Caco-2 (cell line): ENCODE results near the gene MACO1. TPM values are rescaled to one million over a fixed set of nuclear protein-coding genes. Genes with fewer than 3 reads are reported as not detected.

Experiments
- BruUV-seq: library from RNA; stranded (reverse); fragments of 400-500 nt; replicated peaks from 2 replicates; lab custom pipeline; 2021; lab: Mats Ljungman, UMichigan
- CTCF ChIA-PET: fragments of 300-600 bp; sonication (Branson Sonifier 250); formaldehyde crosslinking; loops from one replicate; lab custom pipeline; 2022; ENCODE audit warnings: antibody characterized with exemption; lab: Charles Lee
- POLR2A ChIA-PET: fragments of 300-600 bp; sonication (Branson Sonifier 250); formaldehyde crosslinking; loops from one replicate; lab custom pipeline; 2022; ENCODE audit warnings: antibody characterized with exemption; lab: Charles Lee
- DNase-seq, 2 experiments: peaks; one replicate each; pipeline versions ENCODE4 v3.0.0 to v3.0.0-alpha.2; 2020 to 2022
- H3K27me3 ChIP-seq: replicated peaks from 2 replicates; pipeline ENCODE4 v1.6.0; 2011; ENCODE audit warnings: low read length; ENCODE audit not compliant: control insufficient read depth, insufficient read depth
- H3K36me3 ChIP-seq: 2 replicates; pipeline ENCODE4 v1.5.1; 2011; ENCODE audit warnings: low read length; ENCODE audit not compliant: control insufficient read depth, insufficient read depth
- H3K4me1 ChIP-seq: fragments of 250-450 bp; sonication (Bioruptor Pico); 2 replicates; pipeline ENCODE4 v1.5.1; 2020; ENCODE audit warnings: mild to moderate bottlenecking
- H3K4me3 ChIP-seq: 2 replicates; pipeline ENCODE4 v1.5.1; 2011; ENCODE audit warnings: low read depth, mild to moderate bottlenecking, control low read depth, low read length
- H3K9me3 ChIP-seq: fragments of 250-450 bp; sonication (Bioruptor Pico); 2 replicates; pipeline ENCODE4 v1.5.1; 2020; ENCODE audit warnings: mild to moderate bottlenecking, moderate library complexity
- H3K27ac Mint-ChIP-seq: one replicate; pipeline ENCODE4 v1.8.0; 2022; ENCODE audit warnings: mixed read lengths; ENCODE audit not compliant: unreplicated experiment
- H3K27me3 Mint-ChIP-seq: one replicate; pipeline ENCODE4 v1.8.0; 2022; ENCODE audit warnings: mixed read lengths; ENCODE audit not compliant: insufficient read depth, unreplicated experiment
- H3K36me3 Mint-ChIP-seq: one replicate; pipeline ENCODE4 v1.8.0; 2022; ENCODE audit warnings: mild to moderate bottlenecking, mixed read lengths; ENCODE audit not compliant: insufficient read depth, unreplicated experiment
- H3K4me1 Mint-ChIP-seq: one replicate; pipeline ENCODE4 v1.8.0; 2022; ENCODE audit warnings: low read depth, mixed read lengths; ENCODE audit not compliant: unreplicated experiment
- H3K4me3 Mint-ChIP-seq: one replicate; pipeline ENCODE4 v1.8.0; 2022; ENCODE audit warnings: mild to moderate bottlenecking, moderate library complexity, mixed read lengths; ENCODE audit not compliant: unreplicated experiment
- H3K9me3 Mint-ChIP-seq: one replicate; pipeline ENCODE4 v1.8.0; 2022; ENCODE audit warnings: mixed read lengths; ENCODE audit not compliant: unreplicated experiment
- intact Hi-C: fragments of 100-400 bp; cut with micrococcal nuclease; formaldehyde crosslinking; loops from one replicate; pipeline ENCODE4 v1.10.0; 2022; ENCODE audit not compliant: unreplicated experiment
- total RNA-seq: library from RNA; stranded (reverse); gene quantifications from 2 replicates; pipeline ENCODE4 v1.2.3, GENCODE V29; 2022
- TF ChIP-seq, protein P1 (sequence below), 2 experiments: fragments of 200-600 bp in 1 of 2; IDR thresholded peaks; 1 replicate in 1 of 2; 2 replicates in 1 of 2; pipeline versions ENCODE4 v1.5.1 to v1.8.0; 2011 to 2022; ENCODE audit warnings: antibody characterized with exemption in 1 of 2, control low read depth in 1 of 2, inconsistent platforms in 1 of 2, low read depth in 1 of 2, low read length in 1 of 2, mild to moderate bottlenecking in 1 of 2, moderate library complexity in 1 of 2; ENCODE audit not compliant: insufficient read depth in 1 of 2, severe bottlenecking in 1 of 2, unreplicated experiment in 1 of 2

Gene MACO1
- total RNA-seq, 1 experiment from 2014 or later = 16.8 TPM

DNA sequence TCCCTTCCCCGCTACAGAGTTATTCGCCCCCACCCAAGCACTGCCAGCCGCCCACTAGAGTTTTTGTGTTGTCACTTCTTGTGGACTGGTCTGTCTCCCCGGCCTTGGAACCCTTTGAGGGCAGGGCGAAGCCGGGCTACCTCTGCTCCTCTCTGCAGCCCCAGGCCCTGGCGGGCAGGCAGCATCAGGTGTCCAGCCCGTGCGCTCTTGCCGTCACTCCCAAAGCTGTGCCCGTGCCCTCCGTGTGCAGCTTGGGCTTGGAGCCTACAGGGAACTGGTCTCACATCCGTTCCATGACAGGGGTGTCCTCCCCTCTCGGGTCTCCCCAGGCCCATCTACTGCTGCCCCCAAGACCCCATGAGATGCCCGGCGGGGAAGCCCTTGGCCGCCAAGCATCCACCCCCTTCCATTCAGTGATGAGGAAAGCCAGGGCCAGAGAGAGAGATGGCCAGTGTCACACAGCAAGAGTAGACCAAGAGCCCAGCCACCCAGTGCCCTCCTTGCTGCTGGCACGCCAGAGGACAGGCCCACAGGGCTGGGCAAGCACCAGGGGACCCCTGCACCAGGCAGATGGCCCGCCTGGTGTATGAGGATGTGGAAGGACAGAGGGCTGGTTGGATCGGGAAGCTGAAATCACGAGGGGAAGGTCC is 97.4 kb downstream of the MACO1 start:
- Histone ChIP-seq H3K4me3 (no peak overlapping the region), H3K36me3 (no peaks in the 10 kb centered on the region), H3K4me1 (no peaks in the 10 kb centered on the region), H3K27me3 (no peaks in the 10 kb centered on the region), H3K9me3 (no peaks in the 10 kb centered on the region)
- peaks cover 21% of the 10 kb centered on the region for H3K9me3 Mint-ChIP-seq
- DNase-seq = no peak
- CTCF ChIA-PET = no interaction called here
- intact Hi-C loops = no loop called here
- BruUV-seq = no TSS peak
- POLR2A ChIA-PET = no interaction called here
- H3K36me3 Mint-ChIP-seq = no peaks in the 10 kb centered on the region
- H3K4me1 Mint-ChIP-seq = no peaks in the 10 kb centered on the region
- TF ChIP-seq, protein P1, sequence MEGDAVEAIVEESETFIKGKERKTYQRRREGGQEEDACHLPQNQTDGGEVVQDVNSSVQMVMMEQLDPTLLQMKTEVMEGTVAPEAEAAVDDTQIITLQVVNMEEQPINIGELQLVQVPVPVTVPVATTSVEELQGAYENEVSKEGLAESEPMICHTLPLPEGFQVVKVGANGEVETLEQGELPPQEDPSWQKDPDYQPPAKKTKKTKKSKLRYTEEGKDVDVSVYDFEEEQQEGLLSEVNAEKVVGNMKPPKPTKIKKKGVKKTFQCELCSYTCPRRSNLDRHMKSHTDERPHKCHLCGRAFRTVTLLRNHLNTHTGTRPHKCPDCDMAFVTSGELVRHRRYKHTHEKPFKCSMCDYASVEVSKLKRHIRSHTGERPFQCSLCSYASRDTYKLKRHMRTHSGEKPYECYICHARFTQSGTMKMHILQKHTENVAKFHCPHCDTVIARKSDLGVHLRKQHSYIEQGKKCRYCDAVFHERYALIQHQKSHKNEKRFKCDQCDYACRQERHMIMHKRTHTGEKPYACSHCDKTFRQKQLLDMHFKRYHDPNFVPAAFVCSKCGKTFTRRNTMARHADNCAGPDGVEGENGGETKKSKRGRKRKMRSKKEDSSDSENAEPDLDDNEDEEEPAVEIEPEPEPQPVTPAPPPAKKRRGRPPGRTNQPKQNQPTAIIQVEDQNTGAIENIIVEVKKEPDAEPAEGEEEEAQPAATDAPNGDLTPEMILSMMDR (IDR thresholded peaks at IDR 0.05; ENCODE audit: insufficient read depth in 1 of 2, low read depth in 1 of 2, low read length in 1 of 2, severe bottlenecking in 1 of 2, unreplicated experiment in 1 of 2) = no peak
- H3K4me3 Mint-ChIP-seq = no peak overlapping the region
- no peak overlapping the region for H3K27ac Mint-ChIP-seq
- H3K27me3 Mint-ChIP-seq = no peaks in the 10 kb centered on the region

DNA sequence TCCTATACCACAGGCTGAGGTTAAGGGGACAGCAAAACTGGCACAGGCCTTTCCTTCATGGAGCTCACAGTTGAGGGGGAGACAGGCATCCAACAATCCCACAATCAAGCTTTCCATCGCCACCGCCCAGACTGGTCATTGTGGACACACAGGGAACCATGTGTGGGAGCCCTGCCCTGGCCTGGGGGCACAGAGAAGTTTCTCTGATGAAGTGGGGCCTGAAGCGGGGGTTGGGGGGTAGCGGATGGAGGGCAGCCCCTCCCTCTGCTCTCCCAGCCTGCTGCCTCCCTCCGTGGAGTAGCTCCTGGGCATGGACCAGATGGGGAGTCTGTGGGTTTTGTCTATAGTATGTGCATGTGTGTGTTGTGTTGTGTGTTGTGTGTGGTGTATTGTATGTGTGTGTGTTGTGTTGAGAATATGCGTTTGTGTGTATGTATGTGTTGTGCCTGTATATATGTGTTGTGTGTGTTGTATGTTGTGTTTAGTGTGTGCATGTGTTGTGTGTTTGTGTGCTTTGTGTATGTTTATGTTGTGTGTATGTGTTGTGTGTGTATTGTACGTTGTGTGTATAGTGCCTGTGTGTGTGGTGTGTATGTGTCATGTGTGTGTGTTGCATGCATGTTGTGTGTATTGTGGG is 98.3 kb downstream of the MACO1 start:
- ChIA-PET POLR2A (no interaction called here), CTCF (interaction anchor here (0.6 kb wide), 1 partner anchor 705 kb away, joined by 3 read pairs; the partner anchor contains the start of gene CEP85)
- no peak overlapping the region for H3K4me3 Mint-ChIP-seq
- H3K9me3 Mint-ChIP-seq = peaks cover 21% of the 10 kb centered on the region
- TF ChIP-seq, protein P1 (IDR thresholded peaks at IDR 0.05; ENCODE audit: insufficient read depth in 1 of 2, low read depth in 1 of 2, low read length in 1 of 2, severe bottlenecking in 1 of 2, unreplicated experiment in 1 of 2) = no peak
- H3K27me3 ChIP-seq = no peaks in the 10 kb centered on the region
- no peaks in the 10 kb centered on the region for H3K36me3 Mint-ChIP-seq
- H3K27ac Mint-ChIP-seq = no peak overlapping the region
- DNase-seq = no peak
- no peaks in the 10 kb centered on the region for H3K4me1 ChIP-seq
- no peaks in the 10 kb centered on the region for H3K27me3 Mint-ChIP-seq
- H3K9me3 ChIP-seq = no peaks in the 10 kb centered on the region
- intact Hi-C loops = no loop called here
- H3K4me3 ChIP-seq = no peak overlapping the region
- H3K4me1 Mint-ChIP-seq = no peaks in the 10 kb centered on the region
- H3K36me3 ChIP-seq = no peaks in the 10 kb centered on the region
- BruUV-seq = no TSS peak

DNA sequence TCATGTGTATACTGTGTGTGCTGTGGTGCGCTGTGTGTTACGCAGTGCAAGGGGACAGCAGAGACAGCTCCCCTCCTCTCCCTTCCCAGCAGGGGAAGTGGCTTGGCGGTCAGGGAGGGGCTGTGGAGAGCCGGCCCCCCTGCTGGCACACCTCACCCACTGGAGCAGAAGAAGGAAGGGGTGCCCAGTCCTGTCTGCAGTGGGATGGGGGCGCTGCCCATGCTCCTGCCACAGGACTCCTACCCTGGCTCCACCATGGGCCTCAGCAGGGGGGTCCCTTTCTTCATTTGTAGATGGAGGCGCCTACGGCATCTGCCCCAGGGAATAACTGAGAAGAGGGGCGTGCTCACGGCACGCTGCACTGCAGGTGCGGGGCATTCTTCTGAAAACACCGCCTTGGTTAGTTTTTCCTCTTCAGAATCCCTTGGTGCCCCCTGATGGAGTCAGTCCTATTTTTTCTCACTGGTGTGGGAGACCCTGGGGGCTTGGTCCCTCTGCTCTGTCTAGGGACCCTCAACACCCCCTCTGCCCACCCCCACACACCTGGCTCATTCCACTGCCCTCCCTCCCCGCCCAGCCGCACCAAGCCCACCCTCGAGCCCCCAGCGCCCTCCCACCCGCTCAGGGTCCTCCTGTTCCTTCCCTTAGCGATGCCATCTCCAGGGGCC is 99.0 kb downstream of the MACO1 start:
- Mint-ChIP-seq H3K4me1 (no peaks in the 10 kb centered on the region), H3K36me3 (no peaks in the 10 kb centered on the region), H3K27me3 (no peaks in the 10 kb centered on the region), H3K27ac (no peak overlapping the region), H3K9me3 (peaks cover 21% of the 10 kb centered on the region), H3K4me3 (no peak overlapping the region)
- DNase-seq = no peak
- Histone ChIP-seq H3K36me3 (no peaks in the 10 kb centered on the region), H3K4me1 (no peaks in the 10 kb centered on the region), H3K9me3 (no peaks in the 10 kb centered on the region), H3K27me3 (no peaks in the 10 kb centered on the region), H3K4me3 (no peak overlapping the region)
- ChIA-PET POLR2A (no interaction called here), CTCF (no interaction called here)
- intact Hi-C loops = no loop called here
- TF ChIP-seq, protein P1 (IDR thresholded peaks at IDR 0.05; ENCODE audit: insufficient read depth in 1 of 2, low read depth in 1 of 2, low read length in 1 of 2, severe bottlenecking in 1 of 2, unreplicated experiment in 1 of 2) = no peak
- BruUV-seq = no TSS peak
